Neural progenitor cell (in vitro differentiated cells): ENCODE data around the gene CNOT2.

ENCODE experiments used
- CTCF ChIP-seq: fragments of 200-600 bp; sonication (generic); IDR thresholded peaks from 2 replicates; pipeline ENCODE4 v1.5.1; 2017; ENCODE audit warnings: antibody characterized with exemption, mild to moderate bottlenecking
- EZH2 ChIP-seq: fragments of 200-600 bp; sonication (generic); IDR thresholded peaks from 2 replicates; pipeline ENCODE4 v1.6.1; 2017; ENCODE audit warnings: antibody characterized with exemption, mild to moderate bottlenecking, moderate library complexity
- EZH2phosphoT487 ChIP-seq: fragments of 200-600 bp; sonication (generic); IDR thresholded peaks from 2 replicates; pipeline ENCODE4 v1.6.1; 2017; ENCODE audit warnings: antibody characterized with exemption

- no peak for TF ChIP-seq EZH2
- TF ChIP-seq CTCF, result no peak
- no peak for TF ChIP-seq EZH2phosphoT487
Measured at GRCh38 chr12:70383484-70383883, 140.3 kb downstream of the CNOT2 start.
